SK-N-SH treated with all-trans-retinoic acid at 6 μM for 48 hours (cell line): ENCODE results near the gene CTPS2.

ENCODE experiments used
- BACH2 ChIP-seq: fragments of 250-450 bp; sonication (Bioruptor Pico); IDR thresholded peaks from 2 replicates; pipeline ENCODE4 v1.9.0; 2021; ENCODE audit warnings: mild to moderate bottlenecking, borderline replicate concordance
- CREB5 ChIP-seq: fragments of 250-450 bp; sonication (Bioruptor Pico); IDR thresholded peaks from 2 replicates; pipeline ENCODE4 v1.5.1; 2020; ENCODE audit warnings: low read depth, mild to moderate bottlenecking, moderate library complexity
- CSDC2 ChIP-seq: fragments of 250-450 bp; sonication (Bioruptor Pico); IDR thresholded peaks from 2 replicates; pipeline ENCODE4 v1.5.0; 2020; ENCODE audit warnings: mild to moderate bottlenecking, moderate library complexity
- CSRNP3 ChIP-seq: fragments of 250-450 bp; sonication (Bioruptor Pico); IDR thresholded peaks from 2 replicates; pipeline ENCODE4 v1.5.1; 2021; ENCODE audit warnings: mild to moderate bottlenecking, moderate library complexity
- ESRRG ChIP-seq: fragments of 250-450 bp; sonication (Bioruptor Pico); IDR thresholded peaks from 2 replicates; pipeline ENCODE4 v1.6.1; 2021; ENCODE audit warnings: mild to moderate bottlenecking
- GLIS3 ChIP-seq: fragments of 250-450 bp; sonication (Bioruptor Pico); IDR thresholded peaks from 2 replicates; pipeline ENCODE4 v1.5.0; 2020; ENCODE audit warnings: mild to moderate bottlenecking, moderate library complexity
- ISL1 ChIP-seq: fragments of 250-450 bp; sonication (Bioruptor Pico); IDR thresholded peaks from 2 replicates; pipeline ENCODE4 v2.1.2; 2022; ENCODE audit warnings: mild to moderate bottlenecking, moderate library complexity
- OSR1 ChIP-seq: fragments of 250-450 bp; sonication (Bioruptor Pico); IDR thresholded peaks from 2 replicates; pipeline ENCODE4 v1.8.0; 2022; ENCODE audit warnings: moderate library complexity, mild to moderate bottlenecking, inconsistent platforms
- PATZ1 ChIP-seq: fragments of 250-450 bp; sonication (Bioruptor Pico); IDR thresholded peaks from 2 replicates; pipeline ENCODE4 v1.8.0; 2020; ENCODE audit warnings: mild to moderate bottlenecking, moderate library complexity, borderline replicate concordance
- PPARA ChIP-seq: fragments of 250-450 bp; sonication (Bioruptor Pico); IDR thresholded peaks from 2 replicates; pipeline ENCODE4 v1.5.0; 2020; ENCODE audit warnings: mild to moderate bottlenecking, borderline replicate concordance
- RARB ChIP-seq: fragments of 250-450 bp; sonication (Bioruptor Pico); IDR thresholded peaks from 2 replicates; pipeline ENCODE4 v1.8.0; 2021; ENCODE audit warnings: mild to moderate bottlenecking, moderate library complexity
- ZFP3 ChIP-seq: fragments of 250-450 bp; sonication (Bioruptor Pico); IDR thresholded peaks from 2 replicates; pipeline ENCODE4 v1.5.0; 2020; ENCODE audit warnings: mild to moderate bottlenecking, moderate library complexity
- ZFP30 ChIP-seq: fragments of 450-650 bp; formaldehyde crosslinking; IDR thresholded peaks from 2 replicates; pipeline ENCODE4 v1.5.0; 2022; ENCODE audit warnings: mild to moderate bottlenecking, moderate library complexity
- TF ChIP-seq, protein P1 (sequence below): fragments of 250-450 bp; sonication (Bioruptor Pico); IDR thresholded peaks from 2 replicates; pipeline ENCODE4 v1.5.0; 2020; ENCODE audit warnings: mild to moderate bottlenecking, moderate library complexity

- TF ChIP-seq ESRRG (CRISPR knock-in tag) (no peak), PATZ1 (CRISPR knock-in tag) (no peak), ISL1 (no peak), GLIS3 (CRISPR knock-in tag) (no peak), CREB5 (CRISPR knock-in tag) (no peak), ZFP30 (CRISPR knock-in tag) (no peak), CSRNP3 (CRISPR knock-in tag) (no peak), ZFP3 (CRISPR knock-in tag) (no peak), CSDC2 (CRISPR knock-in tag) (no peak), RARB (CRISPR knock-in tag) (no peak), PPARA (no peak), BACH2 (CRISPR knock-in tag) (no peak; the same call in 1 of the 2 replicates), OSR1 (no peak)
- TF ChIP-seq, protein P1, sequence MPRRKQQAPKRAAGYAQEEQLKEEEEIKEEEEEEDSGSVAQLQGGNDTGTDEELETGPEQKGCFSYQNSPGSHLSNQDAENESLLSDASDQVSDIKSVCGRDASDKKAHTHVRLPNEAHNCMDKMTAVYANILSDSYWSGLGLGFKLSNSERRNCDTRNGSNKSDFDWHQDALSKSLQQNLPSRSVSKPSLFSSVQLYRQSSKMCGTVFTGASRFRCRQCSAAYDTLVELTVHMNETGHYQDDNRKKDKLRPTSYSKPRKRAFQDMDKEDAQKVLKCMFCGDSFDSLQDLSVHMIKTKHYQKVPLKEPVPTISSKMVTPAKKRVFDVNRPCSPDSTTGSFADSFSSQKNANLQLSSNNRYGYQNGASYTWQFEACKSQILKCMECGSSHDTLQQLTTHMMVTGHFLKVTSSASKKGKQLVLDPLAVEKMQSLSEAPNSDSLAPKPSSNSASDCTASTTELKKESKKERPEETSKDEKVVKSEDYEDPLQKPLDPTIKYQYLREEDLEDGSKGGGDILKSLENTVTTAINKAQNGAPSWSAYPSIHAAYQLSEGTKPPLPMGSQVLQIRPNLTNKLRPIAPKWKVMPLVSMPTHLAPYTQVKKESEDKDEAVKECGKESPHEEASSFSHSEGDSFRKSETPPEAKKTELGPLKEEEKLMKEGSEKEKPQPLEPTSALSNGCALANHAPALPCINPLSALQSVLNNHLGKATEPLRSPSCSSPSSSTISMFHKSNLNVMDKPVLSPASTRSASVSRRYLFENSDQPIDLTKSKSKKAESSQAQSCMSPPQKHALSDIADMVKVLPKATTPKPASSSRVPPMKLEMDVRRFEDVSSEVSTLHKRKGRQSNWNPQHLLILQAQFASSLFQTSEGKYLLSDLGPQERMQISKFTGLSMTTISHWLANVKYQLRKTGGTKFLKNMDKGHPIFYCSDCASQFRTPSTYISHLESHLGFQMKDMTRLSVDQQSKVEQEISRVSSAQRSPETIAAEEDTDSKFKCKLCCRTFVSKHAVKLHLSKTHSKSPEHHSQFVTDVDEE (CRISPR knock-in tag) = no peak
Observed at GRCh38 chrX:16633754-16634153, 78.7 kb downstream of the CTPS2 start.
